Lower leg skin (tissue), 3 donors: Measurements from ENCODE around the gene CD226.

ENCODE experiments used
- POLR2A ChIP-seq, 2 donors: fragments of 450-650 bp; IDR thresholded peaks; one replicate each; pipeline ENCODE4 v1.6.1; 2016 to 2017; ENCODE audit warnings: antibody characterized with exemption in 2 of 2, mild to moderate bottlenecking in 1 of 2, moderate library complexity in 1 of 2
- TF ChIP-seq, protein P1 (sequence below), 3 donors: fragments of 450-650 bp; IDR thresholded peaks; one replicate each; pipeline ENCODE4 v1.5.1; 2016; ENCODE audit warnings: antibody characterized with exemption in 3 of 3, mild to moderate bottlenecking in 3 of 3, moderate library complexity in 2 of 3

DNA sequence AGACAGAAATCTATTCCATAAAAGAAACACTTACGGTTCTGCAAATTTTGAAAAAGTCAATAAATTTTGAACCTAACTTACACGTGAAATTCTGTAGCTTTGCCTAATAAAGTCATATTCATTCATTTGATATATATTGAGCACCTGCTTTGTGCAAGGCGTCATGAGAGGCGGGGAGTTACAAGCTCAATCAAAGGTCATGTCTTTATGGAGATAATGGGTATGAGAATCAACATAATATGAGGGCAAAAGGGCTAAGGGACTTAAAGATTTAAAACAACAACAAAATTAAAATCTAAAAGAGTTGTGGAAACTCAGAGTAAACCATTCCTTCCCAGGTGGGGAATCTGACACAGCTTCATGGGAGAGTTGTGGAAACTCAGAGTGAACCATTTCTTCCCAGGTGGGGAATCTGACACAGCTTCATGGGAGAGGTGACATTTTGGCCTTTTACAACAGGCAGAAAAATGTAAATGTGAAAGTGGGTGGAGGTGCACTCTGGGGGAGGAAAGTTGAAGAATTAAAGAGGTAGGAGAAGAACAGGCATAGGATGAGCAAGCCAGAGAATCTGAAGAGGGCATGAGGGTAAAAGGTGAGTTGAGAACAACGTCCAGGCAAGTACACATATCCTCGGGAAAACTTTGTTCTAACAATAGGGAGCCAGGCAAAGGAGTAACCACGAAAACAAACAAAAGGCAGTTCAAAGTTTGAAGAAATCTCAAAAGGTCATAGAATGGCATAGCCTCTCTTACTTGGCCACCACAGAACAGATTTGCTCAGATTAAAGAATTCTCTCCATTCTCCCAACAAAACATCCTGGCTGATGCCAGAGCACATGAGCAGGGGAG is 49.5 kb upstream of the CD226 start:
- no peak for TF ChIP-seq POLR2A (IDR thresholded peaks at IDR 0.05)
- TF ChIP-seq, protein P1, sequence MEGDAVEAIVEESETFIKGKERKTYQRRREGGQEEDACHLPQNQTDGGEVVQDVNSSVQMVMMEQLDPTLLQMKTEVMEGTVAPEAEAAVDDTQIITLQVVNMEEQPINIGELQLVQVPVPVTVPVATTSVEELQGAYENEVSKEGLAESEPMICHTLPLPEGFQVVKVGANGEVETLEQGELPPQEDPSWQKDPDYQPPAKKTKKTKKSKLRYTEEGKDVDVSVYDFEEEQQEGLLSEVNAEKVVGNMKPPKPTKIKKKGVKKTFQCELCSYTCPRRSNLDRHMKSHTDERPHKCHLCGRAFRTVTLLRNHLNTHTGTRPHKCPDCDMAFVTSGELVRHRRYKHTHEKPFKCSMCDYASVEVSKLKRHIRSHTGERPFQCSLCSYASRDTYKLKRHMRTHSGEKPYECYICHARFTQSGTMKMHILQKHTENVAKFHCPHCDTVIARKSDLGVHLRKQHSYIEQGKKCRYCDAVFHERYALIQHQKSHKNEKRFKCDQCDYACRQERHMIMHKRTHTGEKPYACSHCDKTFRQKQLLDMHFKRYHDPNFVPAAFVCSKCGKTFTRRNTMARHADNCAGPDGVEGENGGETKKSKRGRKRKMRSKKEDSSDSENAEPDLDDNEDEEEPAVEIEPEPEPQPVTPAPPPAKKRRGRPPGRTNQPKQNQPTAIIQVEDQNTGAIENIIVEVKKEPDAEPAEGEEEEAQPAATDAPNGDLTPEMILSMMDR (IDR thresholded peaks at IDR 0.05) = no peak
